ENCODE results near the gene ARL3. TPM values are rescaled to one million over a fixed set of nuclear protein-coding genes. Genes with fewer than 3 reads are reported as not detected.
A peak's percentile ranks its signal among the peaks of the same experiment; 100 is the strongest.
"Not testable (repeated sequence)": the region's sequence is repeated elsewhere in the genome, so short reads cannot be mapped to it uniquely, and the experiment has no call there.

Gene ARL3, protein sequence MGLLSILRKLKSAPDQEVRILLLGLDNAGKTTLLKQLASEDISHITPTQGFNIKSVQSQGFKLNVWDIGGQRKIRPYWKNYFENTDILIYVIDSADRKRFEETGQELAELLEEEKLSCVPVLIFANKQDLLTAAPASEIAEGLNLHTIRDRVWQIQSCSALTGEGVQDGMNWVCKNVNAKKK
- 11.2 TPM for total RNA-seq

DNA sequence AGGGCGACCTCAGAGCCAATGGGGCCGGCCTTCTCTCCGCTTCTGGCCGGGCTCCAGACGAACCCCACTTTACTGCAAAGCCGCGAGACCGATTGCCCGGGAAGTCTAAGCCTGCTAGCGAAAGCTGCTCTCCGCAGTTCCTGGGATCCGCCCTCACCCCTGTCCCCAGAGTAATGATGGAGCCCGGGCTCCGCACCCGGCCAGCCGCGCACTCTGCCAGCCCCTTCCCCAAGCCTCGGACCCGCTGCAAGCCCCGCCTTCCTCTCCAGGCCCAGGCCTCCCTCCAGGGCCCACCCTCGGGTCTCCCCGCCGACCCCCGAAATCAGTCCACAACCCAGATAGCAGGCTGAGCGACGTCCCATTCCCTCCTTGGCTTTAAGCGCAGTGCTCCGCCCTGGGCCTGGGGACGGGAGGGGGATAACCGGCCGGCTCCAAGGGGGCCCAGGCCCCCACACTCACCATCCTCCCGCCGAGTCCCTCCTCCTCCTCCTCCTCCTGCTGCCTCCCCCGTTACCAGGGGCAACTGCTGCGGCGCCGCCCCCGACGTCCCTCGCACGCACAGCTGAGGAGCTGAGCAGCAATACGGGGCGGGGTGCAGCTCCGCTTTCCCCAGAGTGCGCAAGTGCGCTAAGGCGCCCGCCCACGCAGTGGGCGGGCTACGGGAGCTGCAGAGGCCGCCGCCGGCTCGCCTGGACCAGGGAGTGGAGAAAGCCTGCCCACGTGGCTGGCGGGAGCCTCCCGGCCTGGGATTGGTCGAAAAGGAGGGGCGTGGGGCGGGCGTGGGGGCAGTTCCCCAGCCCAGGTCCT lies at the start of gene ARL3:
Gene ARL3 (minus strand): TSS at position 584 of the 807 bp plus-strand sequence. CDS start 122 bp downstream, at position 462.
- peak; percentile 97 for DNase-seq (ENCODE audit: low spot score)

DNA sequence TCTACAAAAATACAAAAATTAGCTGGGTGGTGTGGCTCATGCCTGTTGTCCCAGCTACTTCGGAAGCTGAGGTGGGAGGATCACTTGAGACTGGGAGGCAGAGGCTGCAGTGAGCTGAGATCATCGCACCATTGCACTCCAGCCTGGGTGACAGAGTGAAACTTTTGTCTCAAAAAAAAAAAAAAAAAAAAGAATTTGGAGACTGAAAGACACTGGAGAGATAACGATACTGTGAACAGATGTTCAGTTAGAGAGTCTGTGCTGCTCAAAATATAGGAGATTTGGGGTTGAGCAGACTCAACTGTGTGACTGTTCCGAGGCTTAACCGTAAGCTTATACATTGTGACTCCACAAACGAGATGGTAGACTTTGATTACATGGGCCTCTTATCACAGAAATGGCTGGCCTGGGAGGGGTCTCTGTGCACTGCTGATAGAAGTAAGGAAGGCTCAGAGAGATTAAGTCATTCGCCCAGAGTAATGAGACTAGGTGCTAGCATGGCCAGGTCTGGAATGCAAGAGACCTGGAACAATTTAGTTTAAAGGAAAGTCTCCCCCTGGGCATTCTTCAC lies 48.9 kb upstream of the ARL3 start:
- no peak for DNase-seq (ENCODE audit: low spot score)

DNA sequence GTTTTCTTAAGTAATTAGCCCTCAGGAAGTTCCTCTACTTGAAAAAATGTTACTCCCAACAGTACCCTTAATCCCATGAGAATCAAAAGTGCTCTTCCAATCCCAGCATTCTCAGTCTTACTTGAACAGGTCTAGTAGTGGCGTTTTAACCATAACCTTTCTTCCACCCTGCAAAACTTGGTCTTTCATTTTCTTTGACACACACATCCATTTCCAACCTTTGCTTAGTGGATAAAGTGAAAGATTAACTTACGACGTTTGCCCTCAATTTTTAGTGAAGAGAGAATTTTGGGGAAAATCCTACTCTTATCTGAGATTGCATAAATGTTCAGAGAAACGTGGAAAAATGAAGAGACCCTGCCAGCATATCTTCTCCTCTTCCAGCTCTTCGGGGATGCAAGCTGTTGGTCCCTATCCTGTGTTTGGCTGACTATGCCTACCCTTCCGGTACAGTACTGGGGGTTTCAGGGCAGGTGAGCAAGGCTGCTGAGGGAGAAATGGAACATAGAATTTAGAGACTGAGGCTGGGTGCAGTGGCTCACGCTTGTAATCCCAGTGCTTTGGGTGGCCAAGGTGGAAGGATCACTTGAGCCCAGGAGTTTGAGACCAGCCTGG lies 48.3 kb upstream of the ARL3 start:
- no peak for DNase-seq (ENCODE audit: low spot score)

DNA sequence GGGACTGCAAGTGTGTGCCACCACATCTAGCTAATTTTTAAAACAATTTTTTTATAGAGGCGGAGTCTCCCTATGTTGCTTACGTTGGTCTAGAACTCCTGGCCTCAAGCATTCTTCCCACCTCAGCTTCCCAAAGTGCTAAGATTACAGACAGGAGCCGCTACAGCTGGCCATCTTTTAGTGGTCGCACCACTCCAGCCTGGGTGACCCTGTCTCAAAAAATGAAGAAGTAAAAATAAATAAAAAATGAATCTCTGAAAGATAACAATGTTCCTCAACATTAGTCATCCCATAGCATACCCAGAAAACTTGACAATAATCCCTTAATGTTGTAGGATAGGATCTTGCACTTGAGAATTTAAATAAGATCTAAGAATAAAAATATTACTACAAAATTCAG lies 47.8 kb upstream of the ARL3 start:
- no peak for DNase-seq (ENCODE audit: low spot score)

DNA sequence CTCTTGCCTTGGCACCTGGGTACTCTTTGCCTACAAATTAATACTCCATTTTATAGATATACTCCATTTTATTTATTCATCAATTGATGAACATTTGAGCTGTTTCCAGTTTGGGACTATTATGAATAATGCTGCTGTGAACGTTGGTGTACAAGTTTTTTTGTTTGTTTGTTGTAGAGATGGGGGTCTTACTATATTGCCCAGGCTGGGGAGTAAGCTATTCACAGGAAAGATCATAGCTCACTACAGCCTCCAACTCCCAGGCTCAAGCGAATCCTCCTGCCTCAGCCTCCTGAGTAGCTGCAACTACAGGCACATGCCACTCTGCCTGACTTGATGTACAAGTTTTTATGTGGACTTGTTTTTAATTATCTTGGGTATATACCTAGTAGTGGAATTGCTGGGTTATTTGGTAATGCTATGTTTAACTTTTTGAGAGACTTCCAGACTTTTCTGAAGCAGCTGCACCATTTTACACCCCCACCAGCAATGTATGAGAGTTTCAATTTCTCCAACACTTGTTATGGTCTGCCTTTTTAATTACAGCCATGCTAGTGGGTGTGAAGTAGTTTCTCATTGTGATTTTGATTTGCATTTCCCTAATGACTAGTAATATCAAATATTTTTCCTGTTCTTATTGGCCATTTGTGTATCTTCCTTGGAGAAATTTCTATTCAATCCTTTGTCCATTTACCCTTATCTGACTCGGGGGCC lies 45.5 kb upstream of the ARL3 start:
- no peak for DNase-seq (ENCODE audit: low spot score)

DNA sequence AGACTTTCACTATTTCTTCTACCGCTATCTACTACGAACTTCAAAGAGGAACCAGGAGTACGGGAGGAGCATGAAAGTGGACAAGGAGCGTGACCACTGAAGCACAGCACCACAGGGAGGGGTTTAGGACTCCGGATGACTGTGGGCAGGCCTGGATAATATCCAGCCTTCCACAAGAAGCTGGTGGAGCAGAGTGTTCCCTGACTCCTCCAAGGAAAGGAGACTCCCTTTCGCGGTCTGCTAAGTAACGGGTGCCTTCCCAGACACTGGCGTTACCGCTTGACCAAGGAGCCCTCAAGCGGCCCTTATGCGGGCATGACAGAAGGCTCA lies 44.7 kb upstream of the ARL3 start:
- not testable (repeated sequence) for DNase-seq (ENCODE audit: low spot score)

DNA sequence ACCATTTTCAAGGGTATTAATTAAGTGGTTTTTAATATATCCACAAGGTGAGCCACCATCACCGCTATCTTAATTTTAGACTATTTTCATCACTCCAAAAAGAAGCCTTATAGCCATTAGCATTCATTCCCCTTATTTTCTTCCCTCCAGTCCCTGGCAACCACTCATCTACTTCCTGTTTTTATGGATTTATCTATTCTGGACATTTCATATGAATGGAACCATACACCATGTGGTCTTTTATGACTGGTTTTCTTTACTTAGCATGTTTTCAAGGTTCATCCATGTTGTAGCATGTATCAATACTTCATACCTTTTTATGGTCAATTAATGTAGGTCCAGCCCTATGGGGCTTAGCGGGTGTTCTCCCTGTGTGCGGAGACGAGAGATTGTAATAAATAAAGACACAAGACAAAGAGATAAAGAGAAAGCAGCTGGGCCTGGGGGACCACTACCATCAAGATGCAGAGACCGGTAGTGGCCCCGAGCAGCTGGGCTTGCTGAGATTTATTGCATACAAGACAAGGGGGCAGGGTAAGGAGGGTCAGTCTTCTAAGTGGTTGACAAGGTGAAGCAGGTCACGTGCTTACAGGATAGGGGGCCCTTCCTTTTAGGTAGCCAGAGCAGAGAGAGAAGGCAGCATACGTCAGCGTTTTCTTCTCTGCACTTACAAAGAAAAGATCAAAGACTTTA lies 44.2 kb upstream of the ARL3 start:
- DNase-seq (ENCODE audit: low spot score): no peak

DNA sequence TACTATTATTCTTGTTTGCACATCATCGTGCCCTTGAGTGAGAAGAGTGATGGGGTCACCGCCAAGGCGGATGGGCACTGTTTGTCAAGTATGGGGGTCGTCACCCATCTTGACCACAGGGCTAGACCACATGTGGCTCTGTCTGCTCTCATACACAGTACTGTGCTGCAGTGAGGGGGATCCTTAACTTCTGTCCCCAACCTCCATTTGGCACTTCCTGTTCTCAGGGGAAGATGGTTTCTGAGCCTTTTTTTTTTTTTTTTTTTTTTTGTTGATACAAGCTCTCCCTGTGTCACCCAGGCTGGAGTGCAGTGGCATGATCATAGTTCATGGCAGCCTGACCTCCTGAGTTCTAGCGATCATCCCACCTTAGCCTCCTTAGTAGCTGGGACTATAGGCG lies 43.1 kb upstream of the ARL3 start:
- DNase-seq (ENCODE audit: low spot score): no peak

DNA sequence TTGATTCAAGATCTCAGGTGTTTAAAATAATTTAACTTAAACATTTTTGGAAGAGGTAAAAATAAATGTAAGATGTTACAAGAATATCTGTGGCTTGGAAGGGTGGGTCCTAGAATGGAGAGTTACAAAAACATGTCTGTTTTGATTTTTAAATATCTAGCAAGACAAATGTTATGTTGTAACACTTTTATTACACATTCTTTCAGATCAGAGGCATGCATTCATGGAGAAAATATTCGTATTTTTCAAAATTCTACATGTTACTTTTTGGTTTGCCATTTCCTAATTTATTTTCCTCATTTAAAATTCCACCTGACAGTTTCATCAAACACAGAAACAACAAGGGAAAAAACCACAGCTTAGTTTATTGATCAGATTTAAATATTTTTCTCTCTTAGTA lies 39.5 kb upstream of the ARL3 start:
- no peak for DNase-seq (ENCODE audit: low spot score)

DNA sequence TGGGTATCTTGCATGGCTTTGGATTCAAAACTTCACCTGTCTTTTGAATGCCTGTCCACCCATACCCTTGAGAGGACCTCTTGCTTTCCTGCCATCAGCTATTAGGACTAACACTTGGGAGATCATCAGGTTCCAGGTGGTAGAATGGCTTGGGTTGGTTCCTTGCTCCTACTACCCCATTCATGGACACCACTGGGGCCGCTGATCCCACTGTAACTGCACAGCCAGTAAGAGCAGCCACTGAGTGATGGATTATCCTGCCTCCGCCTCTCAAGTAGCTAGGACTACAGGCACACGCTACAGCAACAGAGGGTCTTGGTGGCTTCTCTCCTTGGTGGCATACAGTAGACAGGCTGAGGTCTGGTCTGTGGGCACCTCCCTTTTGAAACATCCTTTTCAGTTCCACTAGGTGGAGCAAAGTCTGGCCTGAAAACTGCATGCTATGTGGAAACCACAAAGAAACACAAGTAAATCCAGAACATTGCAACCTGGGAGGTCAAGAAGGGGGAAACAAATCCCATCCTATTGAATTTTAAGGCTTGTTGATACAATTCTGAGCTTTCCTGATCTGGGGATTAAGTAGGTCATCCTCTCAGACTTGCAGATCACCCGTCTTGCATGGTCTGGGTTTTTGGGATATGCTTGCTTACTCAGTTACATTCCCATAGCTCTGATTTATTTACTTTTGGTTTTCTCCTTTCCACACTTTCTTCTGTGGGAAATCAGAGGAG lies 38.9 kb upstream of the ARL3 start:
- DNase-seq (ENCODE audit: low spot score): no peak

DNA sequence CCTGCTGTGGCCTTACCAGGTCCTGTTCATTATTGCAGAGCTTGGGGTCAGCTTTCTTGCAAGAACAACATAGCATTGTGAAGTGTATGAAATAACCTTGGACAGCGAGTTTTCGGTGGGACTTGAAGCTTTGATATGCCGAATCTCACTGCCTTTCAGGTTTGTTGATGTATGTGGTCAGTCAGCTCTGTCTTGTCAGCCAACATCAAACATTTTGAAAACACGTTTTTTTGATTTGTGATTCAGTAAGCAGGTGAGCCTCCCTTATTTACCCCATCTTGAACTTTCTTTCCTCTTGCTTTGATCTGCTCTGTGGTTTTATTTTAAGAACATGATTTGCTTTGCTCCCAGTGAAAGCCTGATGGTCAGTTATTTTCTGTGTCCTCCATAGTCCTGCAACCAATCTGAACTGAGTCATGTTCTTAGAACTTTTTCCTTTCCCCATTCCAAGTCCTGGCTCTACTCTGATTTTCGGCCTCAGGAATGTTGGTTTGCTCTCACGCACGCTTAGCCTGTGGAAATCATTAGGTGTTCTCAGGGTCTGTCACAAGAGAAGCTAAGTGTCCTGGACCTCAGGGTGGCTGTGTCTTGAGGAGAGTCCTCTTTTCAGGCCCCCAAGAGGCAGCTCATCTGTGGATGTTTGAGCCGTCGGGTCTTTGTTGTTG lies 38.2 kb upstream of the ARL3 start:
- DNase-seq (ENCODE audit: low spot score): no peak

DNA sequence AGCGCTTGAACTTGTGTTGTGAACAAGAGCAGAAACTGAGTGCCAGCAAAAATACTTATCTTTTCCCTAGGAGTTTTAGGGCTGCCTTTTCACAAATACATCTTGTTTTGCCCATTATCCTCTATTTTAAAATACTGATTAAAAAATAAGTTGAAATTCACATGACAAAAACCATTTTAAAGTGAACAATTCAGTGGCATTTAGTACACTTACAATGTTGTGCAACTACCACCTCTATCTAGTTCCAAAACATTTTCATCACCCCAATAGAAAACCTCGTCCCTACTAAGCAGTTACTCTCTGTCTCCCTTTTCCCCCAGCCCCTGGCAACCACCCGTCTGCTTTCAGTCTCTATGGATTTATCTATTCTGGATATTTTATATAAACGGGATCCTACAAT lies 31.0 kb upstream of the ARL3 start:
- no peak for DNase-seq (ENCODE audit: low spot score)

DNA sequence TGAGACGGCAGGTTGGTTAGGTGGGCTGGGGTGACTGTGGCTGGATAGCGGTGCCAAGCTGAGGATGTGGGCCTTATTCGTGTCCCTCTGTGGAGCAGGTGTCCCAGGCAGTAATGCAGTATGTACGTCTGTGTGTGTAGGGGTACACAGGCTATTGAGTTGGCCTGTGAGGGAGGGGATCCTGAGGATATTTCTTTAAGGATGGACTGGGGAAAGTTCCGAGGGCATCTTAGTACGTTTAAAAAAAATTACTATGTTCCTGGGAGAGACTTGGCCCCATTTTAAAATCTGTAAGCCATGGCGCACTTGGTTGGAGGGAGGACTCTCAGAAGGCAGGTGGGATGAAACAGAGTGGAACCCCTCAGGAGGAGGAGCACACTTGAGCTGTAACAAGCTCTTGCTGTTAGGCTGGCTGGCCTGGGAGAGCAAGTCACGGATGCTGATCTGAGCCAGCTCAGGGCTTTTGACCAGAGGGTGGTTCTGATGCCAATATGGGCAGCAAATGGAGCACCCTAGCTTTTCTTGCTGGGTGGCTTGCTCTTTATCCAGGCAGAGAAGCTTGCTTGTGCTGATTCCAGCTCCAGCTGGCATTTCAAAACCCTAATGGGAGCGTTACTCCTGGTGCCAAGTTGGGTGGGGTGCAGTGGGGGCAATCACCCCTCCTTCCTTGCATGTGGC lies 30.3 kb upstream of the ARL3 start:
- DNase-seq (ENCODE audit: low spot score): peak; percentile 55

DNA sequence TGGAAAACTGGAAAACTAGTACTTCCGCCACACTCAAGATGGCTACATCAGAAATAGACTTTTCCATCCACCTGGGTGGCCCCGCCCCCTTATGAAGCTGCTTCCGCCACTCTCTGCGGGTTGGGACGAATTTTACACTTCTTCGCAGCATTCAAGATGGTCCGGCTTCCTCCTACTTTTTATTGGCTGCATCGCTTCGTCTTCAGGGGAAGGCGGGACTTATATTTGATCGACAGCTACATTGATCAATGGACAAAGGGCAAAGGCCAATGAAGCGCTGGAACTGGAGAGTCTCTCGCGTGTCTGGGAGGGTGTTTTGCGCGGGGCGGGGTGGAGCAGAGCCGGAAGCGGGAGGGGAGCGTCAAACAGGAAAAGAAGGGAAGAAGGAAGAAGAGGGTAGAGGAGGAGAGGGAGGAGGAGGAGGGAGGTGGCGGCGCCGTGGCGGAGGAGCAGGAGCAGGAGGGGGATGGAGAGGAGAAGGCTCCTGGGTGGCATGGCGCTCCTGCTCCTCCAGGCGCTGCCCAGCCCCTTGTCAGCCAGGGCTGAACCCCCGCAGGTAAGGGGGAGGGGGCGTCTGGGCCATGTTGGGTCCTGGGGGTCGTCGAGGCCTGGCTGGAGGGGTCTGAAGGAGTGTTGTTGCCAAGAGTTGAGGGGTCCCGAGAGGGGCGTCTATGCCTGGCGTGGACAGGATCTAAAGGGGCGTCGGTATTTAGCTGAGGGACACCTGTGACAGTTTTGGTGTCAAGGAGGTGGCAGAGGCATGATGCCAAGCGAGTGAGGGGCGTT lies 29.6 kb upstream of the ARL3 start, which contains the start of gene WBP1L:
Gene WBP1L (plus strand): TSS at position 361 of the 786 bp plus-strand sequence. CDS start 106 bp downstream, at position 467.
- DNase-seq (ENCODE audit: low spot score): peak; percentile 98

DNA sequence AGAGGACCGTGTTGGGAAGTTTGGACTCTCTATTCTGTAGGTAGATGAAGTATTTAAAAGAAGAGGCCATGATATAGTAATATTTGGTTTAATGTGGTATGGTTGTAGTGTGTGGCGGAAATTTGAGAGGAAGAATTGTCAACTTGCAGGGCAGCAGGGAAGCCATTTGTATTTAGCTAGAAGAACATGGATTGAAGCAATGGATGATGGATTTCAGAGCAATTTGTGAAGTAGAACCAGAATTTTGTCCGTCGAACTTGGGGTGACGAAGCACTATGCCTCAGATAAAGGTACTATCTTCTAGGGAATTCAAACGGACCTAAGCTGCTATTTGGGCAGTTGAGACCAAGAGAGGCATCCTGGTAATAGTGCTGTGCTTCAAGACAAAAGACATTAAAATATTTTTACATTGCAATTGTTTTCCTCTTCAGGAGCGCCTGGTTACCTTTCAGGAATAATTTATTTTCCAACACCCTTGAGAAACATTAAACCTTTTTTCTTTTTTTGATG lies 28.9 kb upstream of the ARL3 start:
- no peak for DNase-seq (ENCODE audit: low spot score)

DNA sequence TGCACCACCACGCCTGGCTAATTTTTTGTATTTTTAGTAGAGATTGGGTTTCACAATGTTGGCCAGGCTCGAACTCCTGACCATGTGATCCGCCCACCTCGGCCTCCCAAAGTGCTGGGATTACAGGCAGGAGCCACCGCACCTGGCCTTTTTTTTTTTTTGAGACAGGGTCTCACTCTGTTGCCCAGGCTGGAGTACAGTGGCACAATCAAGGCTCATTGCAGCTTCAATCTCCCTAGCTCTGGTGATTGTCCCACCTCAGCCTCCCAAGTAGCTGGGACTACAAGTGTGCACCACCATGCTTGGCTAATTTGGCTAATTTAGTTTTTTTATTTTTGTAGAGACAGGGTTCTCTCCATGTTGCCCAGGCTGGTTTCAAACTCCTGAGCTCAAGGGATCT lies 28.1 kb upstream of the ARL3 start:
- DNase-seq (ENCODE audit: low spot score): not testable (repeated sequence)

DNA sequence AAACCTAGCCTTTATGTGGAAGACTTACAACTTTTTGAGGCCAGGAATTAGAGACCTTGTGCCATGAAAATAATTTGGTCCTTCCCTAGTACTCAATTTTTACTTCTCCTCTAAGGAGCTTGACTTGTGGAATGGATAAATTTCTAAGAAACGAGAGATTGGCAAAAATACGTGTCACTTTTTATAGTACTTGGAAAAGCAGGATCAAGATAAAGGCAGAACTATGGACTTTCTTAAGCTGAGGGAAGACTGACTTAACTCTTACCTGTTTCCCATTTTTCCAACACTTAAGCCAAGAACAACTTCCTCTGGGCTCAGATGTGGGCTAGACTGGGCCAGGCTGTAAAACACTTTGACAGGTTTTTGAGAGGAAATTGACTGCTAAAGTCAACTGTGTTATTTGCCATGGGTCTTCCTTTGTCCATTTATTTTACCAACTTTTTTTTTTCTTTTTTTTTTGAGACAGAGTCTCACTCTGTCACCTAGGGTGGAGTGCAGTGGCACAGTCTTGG lies 27.6 kb upstream of the ARL3 start:
- DNase-seq (ENCODE audit: low spot score): no peak

DNA sequence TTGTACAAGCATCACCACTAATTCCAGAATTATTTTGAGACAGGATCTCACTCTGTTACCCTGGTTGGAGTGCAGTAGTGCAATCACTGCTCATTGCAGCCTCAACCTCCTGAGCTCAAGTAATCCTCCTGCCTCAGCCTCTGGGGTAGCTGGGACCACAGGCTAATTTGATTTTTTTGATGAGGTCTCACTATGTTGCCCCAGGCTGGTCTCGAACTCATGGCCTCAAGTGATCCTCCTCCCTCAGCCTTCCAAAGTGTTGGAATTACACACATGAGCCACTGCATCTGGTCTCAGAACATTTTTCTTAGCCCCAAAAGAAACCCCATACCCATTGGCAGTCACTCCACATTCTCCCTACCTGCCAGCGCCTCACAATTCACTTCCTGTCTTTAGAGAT lies 26.0 kb upstream of the ARL3 start:
- DNase-seq (ENCODE audit: low spot score): no peak

All from ureter (tissue), 1 donor.